Erythroblast (primary cell): ENCODE measurements around the gene CALR.
A peak's percentile ranks its signal among the peaks of the same experiment; 100 is the strongest.
"Not testable (repeated sequence)": the region's sequence is repeated elsewhere in the genome, so short reads cannot be mapped to it uniquely, and the experiment has no call there.

Experiments used
- DNase-seq, 2 experiments: peaks; one replicate each; lab custom pipeline; 2025; lab: John Stamatoyannopoulos, UW
- GATA1 ChIP-seq: IDR thresholded peaks from 2 replicates; pipeline ENCODE4 v1.6.1; 2011; ENCODE audit warnings: low read depth, mild to moderate bottlenecking, control low read depth, low read length, moderate library complexity
- POLR2A ChIP-seq: IDR thresholded peaks from 2 replicates; pipeline ENCODE4 v1.6.1; 2011; ENCODE audit warnings: mild to moderate bottlenecking, low read length

CALR gene

GRCh38 chr19:12940897-12941296 lies 2.5 kb downstream of the CALR start:
- DNase-seq = no peak
- peak; percentile 37 for TF ChIP-seq POLR2A
- TF ChIP-seq GATA1 = no peak

- no peak for TF ChIP-seq POLR2A
- TF ChIP-seq GATA1 = no peak
- no peak for DNase-seq
Measured at GRCh38 chr19:12943437-12944044, 5.1 kb downstream of the CALR start.

- TF ChIP-seq GATA1 = no peak
- no peak for TF ChIP-seq POLR2A
Measured at GRCh38 chr19:12944104-12944674, 5.8 kb downstream of the CALR start.

GRCh38 chr19:12945479-12946091 lies 7.2 kb downstream of the CALR start, which contains the start of gene RAD23A:
Gene RAD23A, plus strand, starts transcription at chr19:12945862. Its CDS starts 87 bp downstream, at chr19:12945949.
- TF ChIP-seq POLR2A (peak; percentile 96), GATA1 (no peak)
- peak; percentile 99 to 100 for DNase-seq

More at GRCh38 chr19:12944104-12944674, 5.8 kb downstream of the CALR start:
- DNase-seq = no peak

GRCh38 chr19:12946092-12946721 lies 7.8 kb downstream of the CALR start:
- TF ChIP-seq POLR2A (peak; percentile 19), GATA1 (no peak)
- peak; percentile 84 to 89 for DNase-seq

GRCh38 chr19:12946731-12947496 lies 8.5 kb downstream of the CALR start:
- TF ChIP-seq POLR2A (no peak), GATA1 (no peak)
- peak; percentile 52 to 76 for DNase-seq

GRCh38 chr19:12947702-12948611 lies 9.5 kb downstream of the CALR start:
- peak; percentile 99 to 100 for DNase-seq

GRCh38 chr19:12948612-12949362 lies 10.4 kb downstream of the CALR start:
- no peak for DNase-seq
- TF ChIP-seq GATA1 (no peak), POLR2A (no peak)

More at GRCh38 chr19:12947702-12948611, 9.5 kb downstream of the CALR start:
- peak; percentile 95 for TF ChIP-seq POLR2A
- TF ChIP-seq GATA1 = peak; percentile 93

GRCh38 chr19:12949363-12950283 lies 11.2 kb downstream of the CALR start:
- no peak for TF ChIP-seq POLR2A
- no peak for TF ChIP-seq GATA1
- no peak for DNase-seq

GRCh38 chr19:12952050-12952449 lies 13.6 kb downstream of the CALR start:
- DNase-seq = not testable (repeated sequence)
